Small intestine (tissue), 7 donors: ENCODE data around the gene KRTAP17-1. TPM values are rescaled to one million over a fixed set of nuclear protein-coding genes. Genes with fewer than 3 reads are reported as not detected.
"Not testable (repeated sequence)": the region's sequence is repeated elsewhere in the genome, so short reads cannot be mapped to it uniquely, and the experiment has no call there.

Experiments used
- DNase-seq, 2 donors: peaks; one replicate each; pipeline versions ENCODE4 v3.0.0 to v3.0.0-alpha.2; 2013
- FAIRE-seq: peaks from 2 replicates; lab custom pipeline; 2012; peaks lifted over from hg19 to GRCh38; lab: Jason Lieb, UNC
- H3K27ac ChIP-seq, 3 donors: one replicate each; pipeline ENCODE4 v1.5.1; 2013; ENCODE audit warnings: low read length in 2 of 3, mild to moderate bottlenecking in 2 of 3, control low read depth in 1 of 3, inconsistent platforms in 1 of 3, low read depth in 1 of 3, moderate library complexity in 1 of 3
- H3K27me3 ChIP-seq, 3 donors: one replicate each; pipeline ENCODE4 v1.6.1; 2013; ENCODE audit warnings: low read length in 3 of 3, inconsistent platforms in 1 of 3; ENCODE audit not compliant: control insufficient read depth in 3 of 3, insufficient read depth in 3 of 3
- H3K36me3 ChIP-seq, 3 donors: one replicate each; pipeline ENCODE4 v1.6.1; 2013; ENCODE audit warnings: low read length in 3 of 3, inconsistent platforms in 1 of 3, low read depth in 1 of 3, mild to moderate bottlenecking in 1 of 3, moderate library complexity in 1 of 3; ENCODE audit not compliant: control insufficient read depth in 3 of 3, insufficient read depth in 2 of 3
- H3K4me1 ChIP-seq, 3 donors: one replicate each; pipeline ENCODE4 v1.6.1; 2013; ENCODE audit warnings: low read length in 2 of 3, inconsistent platforms in 1 of 3, low read depth in 1 of 3, mild to moderate bottlenecking in 1 of 3, moderate library complexity in 1 of 3; ENCODE audit not compliant: control insufficient read depth in 3 of 3, insufficient read depth in 2 of 3
- H3K4me3 ChIP-seq, 3 donors: one replicate each; pipeline ENCODE4 v1.5.1; 2013; ENCODE audit warnings: low read length in 3 of 3, control low read depth in 1 of 3, inconsistent platforms in 1 of 3, low read depth in 1 of 3, mild to moderate bottlenecking in 1 of 3, moderate library complexity in 1 of 3
- H3K9me3 ChIP-seq, 2 donors: one replicate each; pipeline ENCODE4 v1.6.1; 2013; ENCODE audit warnings: low read depth in 1 of 2, low read length in 1 of 2; ENCODE audit not compliant: control insufficient read depth in 2 of 2, insufficient read depth in 1 of 2
- WGBS, 3 donors: extraction: QIAGEN DNeasy Blood & Tissue Kit; methylation state at CpG; one replicate each; pipeline ENCODE4 v1.1.7; 2013; 5-methylcytosine and 5-hydroxymethylcytosine counted together
- polyA plus RNA-seq, 4 donors: library from polyadenylated mRNA; stranded (reverse) in 3 of 4; unstranded in 1 of 4; fragments of 200-250 nt in 3 of 4; fragments of 120-200 nt in 1 of 4; gene quantifications; one replicate each; pipeline versions ENCODE4 v1.2.1 to v1.2.3, GENCODE V29; 2013
- donor health status: healthy with polysubstance abuse.
- donor health status: control.
- donor health status: control.
- donor health status: Bipolar disorder and iron deficiency.
- donor health status: healthy.

The KRTAP17-1 gene
- polyA plus RNA-seq, 4 donors: not detected

DNA sequence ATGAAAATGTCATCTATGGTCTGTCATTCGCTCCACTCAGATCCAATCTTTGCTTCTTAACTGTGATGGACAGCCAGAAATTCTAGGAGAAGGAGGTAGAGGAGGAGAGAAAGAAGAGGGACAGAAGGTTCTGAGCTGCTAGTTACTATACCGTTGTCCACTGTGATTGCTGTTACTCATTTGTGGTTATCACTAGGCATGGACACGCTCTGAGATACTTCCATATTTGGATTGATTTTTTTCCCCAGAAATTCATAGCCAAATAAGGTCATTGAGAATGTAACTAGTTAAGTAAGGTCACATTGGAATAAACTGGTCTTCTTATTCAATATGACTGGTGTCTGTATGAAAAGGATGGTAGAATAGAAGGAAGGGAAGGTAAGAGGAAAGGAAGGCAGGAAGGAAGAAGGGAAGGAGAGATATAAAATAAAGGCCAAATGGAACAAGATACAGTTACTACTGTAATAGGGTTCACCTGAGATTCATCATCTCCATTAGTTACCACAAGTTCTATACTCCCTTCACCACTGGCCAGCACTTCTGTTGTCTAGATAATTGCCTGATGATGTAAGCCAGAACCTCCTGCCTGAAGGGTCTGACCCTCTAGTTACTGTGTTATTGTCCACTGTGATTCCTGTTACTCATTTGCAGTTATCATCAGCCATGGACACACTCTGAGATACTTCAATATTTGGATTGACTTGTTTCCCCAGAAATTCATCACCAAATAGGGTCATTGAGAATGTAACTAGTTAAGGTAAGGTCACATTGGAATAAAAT, 37.1 kb downstream of the KRTAP17-1 start:
- FAIRE-seq (no peak), DNase-seq (no peak)
- no peaks in the 10 kb centered on the region for H3K9me3 ChIP-seq
- H3K27ac ChIP-seq: no peak overlapping the region
- no peaks in the 10 kb centered on the region for H3K36me3 ChIP-seq
- no peak overlapping the region for H3K4me3 ChIP-seq
- H3K27me3 ChIP-seq: peaks cover 0 to 5% (median 0%) of the 10 kb centered on the region in 3 donors
- no peaks in the 10 kb centered on the region for H3K4me1 ChIP-seq
- WGBS, 3 donors: 83 to 88% (median 84%) methylated on average over 3 of the region's 3 CpGs

GRCh38 chr17:41275648-41276190, 39.8 kb downstream of the KRTAP17-1 start, which contains the start of gene KRTAP9-7:
KRTAP9-7 (plus strand) TSS chr17:41275698; CDS start chr17:41275698, 0 bp downstream.
- H3K27me3 ChIP-seq, DNase-seq: not testable (repeated sequence)
- 16 to 77% (median 38%) methylated on average over 3 of the region's 3 CpGs for WGBS, 3 donors

DNA sequence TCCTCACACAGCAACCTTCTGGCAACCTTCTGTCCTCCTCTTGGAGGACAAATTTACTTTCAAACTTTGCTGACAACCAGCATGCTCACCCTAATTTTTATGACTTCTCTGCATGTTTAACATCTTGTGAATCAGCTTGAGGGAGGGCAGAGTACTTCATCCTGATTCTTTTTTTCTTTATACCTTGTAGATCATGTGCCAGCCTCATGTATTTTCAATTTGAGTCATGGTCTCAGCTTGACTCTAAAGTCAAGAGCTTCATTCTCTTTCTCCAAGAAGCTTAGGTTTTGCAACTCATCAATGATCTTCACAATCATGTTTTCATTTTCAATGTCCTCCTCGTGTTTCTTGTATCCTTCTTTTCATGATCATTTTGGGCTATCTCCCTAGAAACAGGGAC, 43.7 kb downstream of the KRTAP17-1 start:
- no peak for FAIRE-seq

More at GRCh38 chr17:41275648-41276190, 39.8 kb downstream of the KRTAP17-1 start, which contains the start of gene KRTAP9-7:
- H3K4me3 ChIP-seq, H3K4me1 ChIP-seq, H3K36me3 ChIP-seq, H3K9me3 ChIP-seq, H3K27ac ChIP-seq, FAIRE-seq: not testable (repeated sequence)

GRCh38 chr17:41271323-41271722, 44.2 kb downstream of the KRTAP17-1 start:
- FAIRE-seq, H3K27me3 ChIP-seq, H3K9me3 ChIP-seq, H3K27ac ChIP-seq, DNase-seq, H3K4me1 ChIP-seq, H3K4me3 ChIP-seq, H3K36me3 ChIP-seq: not testable (repeated sequence)
- 38 to 39% methylated on average over 1 of the region's 1 CpG; no CpG with 5 or more reads in 1 of the 3 donors for WGBS, 3 donors

More for the DNA sequence above, 43.7 kb downstream of the KRTAP17-1 start:
- Histone ChIP-seq H3K4me1 (no peaks in the 10 kb centered on the region), H3K9me3 (no peaks in the 10 kb centered on the region), H3K27me3 (peaks cover 0 to 3% (median 0%) of the 10 kb centered on the region in 3 donors), H3K36me3 (no peaks in the 10 kb centered on the region), H3K27ac (no peak overlapping the region), H3K4me3 (no peak overlapping the region)
- 21 to 44% methylated on average over 1 of the region's 1 CpG; no CpG with 5 or more reads in 1 of the 3 donors for WGBS, 3 donors
- no peak for DNase-seq

DNA sequence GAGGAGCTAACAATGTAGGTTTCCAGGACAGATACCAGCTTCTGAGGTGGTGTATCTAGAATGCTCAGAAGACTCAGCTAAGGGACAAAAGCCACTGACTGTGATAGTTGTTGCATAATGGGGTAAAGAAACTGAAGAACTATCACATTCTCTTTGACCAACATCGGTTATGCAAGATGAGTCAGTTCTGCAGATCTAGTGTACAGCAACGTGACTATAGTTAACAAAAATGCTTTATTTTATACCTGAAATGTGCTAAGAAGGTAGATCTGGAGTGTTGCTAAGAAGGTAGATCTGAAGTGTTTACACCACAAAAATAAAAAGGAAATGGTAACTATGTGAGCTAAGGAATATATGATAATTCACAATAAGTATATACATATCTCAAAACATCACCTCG, 47.8 kb downstream of the KRTAP17-1 start:
- H3K9me3 ChIP-seq: no peaks in the 10 kb centered on the region
- FAIRE-seq (no peak), DNase-seq (no peak)
- no peaks in the 10 kb centered on the region for H3K36me3 ChIP-seq
- peaks cover 0 to 5% (median 0%) of the 10 kb centered on the region in 3 donors for H3K27me3 ChIP-seq
- no peak overlapping the region for H3K4me3 ChIP-seq
- H3K27ac ChIP-seq: no peak overlapping the region
- 71 to 80% methylated on average over 3 of the region's 3 CpGs; no CpG with 5 or more reads in 1 of the 3 donors for WGBS, 3 donors
- no peaks in the 10 kb centered on the region for H3K4me1 ChIP-seq

DNA sequence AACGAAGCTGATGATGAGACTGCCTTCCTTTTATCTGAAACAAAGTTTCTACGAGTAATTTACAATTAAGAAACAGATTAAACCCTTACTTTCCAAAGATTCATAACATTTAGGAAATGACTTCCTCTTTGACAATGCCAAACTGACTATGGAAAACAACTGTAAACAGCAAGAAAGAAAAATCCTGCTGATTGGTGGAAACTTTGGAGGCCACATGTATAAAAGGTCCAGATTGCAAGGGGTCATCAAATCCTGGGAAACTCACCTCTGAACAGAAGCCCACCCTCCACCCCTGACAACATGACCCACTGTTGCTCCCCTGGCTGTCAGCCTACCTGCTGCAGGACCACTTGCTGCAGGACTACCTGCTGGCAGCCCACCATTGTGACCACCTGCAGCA, 50.4 kb downstream of the KRTAP17-1 start, which contains the start of gene KRTAP9-6:
Gene KRTAP9-6 (plus strand): TSS at position 301 of the 400 bp plus-strand sequence. CDS start 0 bp downstream, at position 301.
- peaks cover 0 to 5% (median 0%) of the 10 kb centered on the region in 3 donors for H3K27me3 ChIP-seq
- DNase-seq (no peak), FAIRE-seq (no peak)
- H3K36me3 ChIP-seq: no peaks in the 10 kb centered on the region
- H3K27ac ChIP-seq: no peak within 1 kb of the TSS
- WGBS, 3 donors: 42 to 51% (median 49%) methylated on average over 2 of the region's 2 CpGs
- H3K4me1 ChIP-seq: no peaks in the 10 kb centered on the region
- no peak within 1 kb of the TSS for H3K4me3 ChIP-seq
- no peaks in the 10 kb centered on the region for H3K9me3 ChIP-seq

Other genes starting within 250 kb of the KRTAP17-1 start
- gene KRTAP2-4, start 249.8 kb downstream of the KRTAP17-1 start, polyA plus RNA-seq: not detected
- not detected for gene KRTAP4-7, start 231.6 kb downstream of the KRTAP17-1 start, polyA plus RNA-seq
- gene KRTAP4-8, start 217.6 kb downstream of the KRTAP17-1 start, polyA plus RNA-seq: not detected
- gene KRTAP4-16, start 213.5 kb downstream of the KRTAP17-1 start, polyA plus RNA-seq: not detected
- gene KRTAP4-9, start 210.3 kb downstream of the KRTAP17-1 start, polyA plus RNA-seq: not detected
- gene KRTAP4-11, start 197.3 kb downstream of the KRTAP17-1 start, polyA plus RNA-seq: not detected
- not detected for gene KRTAP4-12, start 191.5 kb downstream of the KRTAP17-1 start, polyA plus RNA-seq
- not detected for gene KRTAP4-6, start 175.2 kb downstream of the KRTAP17-1 start, polyA plus RNA-seq
- gene KRTAP4-5, start 165.9 kb downstream of the KRTAP17-1 start, polyA plus RNA-seq: not detected
- gene KRTAP4-4, start 155.0 kb downstream of the KRTAP17-1 start, polyA plus RNA-seq: not detected
- not detected for gene KRTAP4-3, start 147.5 kb downstream of the KRTAP17-1 start, polyA plus RNA-seq
- gene KRTAP4-2, start 137.5 kb downstream of the KRTAP17-1 start, polyA plus RNA-seq: not detected
- not detected for gene KRTAP4-1, start 130.8 kb downstream of the KRTAP17-1 start, polyA plus RNA-seq
- gene KRTAP9-1, start 125.8 kb downstream of the KRTAP17-1 start, polyA plus RNA-seq: not detected
- gene KRTAP9-2, start 89.1 kb downstream of the KRTAP17-1 start, polyA plus RNA-seq: not detected
- gene KRTAP9-3, start 83.3 kb downstream of the KRTAP17-1 start, polyA plus RNA-seq: not detected
- gene KRTAP9-8, start 77.7 kb downstream of the KRTAP17-1 start, polyA plus RNA-seq: not detected
- gene KRTAP9-4, start 66.0 kb downstream of the KRTAP17-1 start, polyA plus RNA-seq: not detected
- gene KRTAP9-9, start 60.3 kb downstream of the KRTAP17-1 start, polyA plus RNA-seq: not detected
- gene KRTAP9-6, start 50.3 kb downstream of the KRTAP17-1 start, polyA plus RNA-seq: not detected
- gene KRTAP9-7, start 40.0 kb downstream of the KRTAP17-1 start, polyA plus RNA-seq: not detected
- not detected for gene KRTAP29-1, start 12.9 kb downstream of the KRTAP17-1 start, polyA plus RNA-seq
- gene KRTAP16-1, start 6.4 kb downstream of the KRTAP17-1 start, polyA plus RNA-seq: not detected
- not detected for gene KRT33A, start 35.1 kb upstream of the KRTAP17-1 start, polyA plus RNA-seq
- not detected for gene KRT33B, start 54.1 kb upstream of the KRTAP17-1 start, polyA plus RNA-seq
- not detected for gene KRT34, start 66.6 kb upstream of the KRTAP17-1 start, polyA plus RNA-seq
- gene KRT31, start 81.9 kb upstream of the KRTAP17-1 start, polyA plus RNA-seq: not detected
- not detected for gene KRT37, start 108.9 kb upstream of the KRTAP17-1 start, polyA plus RNA-seq
- not detected for gene KRT38, start 125.3 kb upstream of the KRTAP17-1 start, polyA plus RNA-seq
- not detected for gene KRT32, start 151.7 kb upstream of the KRTAP17-1 start, polyA plus RNA-seq
- not detected for gene KRT35, start 165.4 kb upstream of the KRTAP17-1 start, polyA plus RNA-seq
- under 1 TPM in 1 of 4 donors, not detected in 3; 0.04 TPM for gene KRT36, start 174.2 kb upstream of the KRTAP17-1 start, polyA plus RNA-seq
- 10 to 100 TPM in 3 of 4 donors, under 1 TPM in 1; 0.37 to 37.6 (median 18.2) TPM for gene KRT13, start 189.9 kb upstream of the KRTAP17-1 start, polyA plus RNA-seq
- gene KRT15, start 203.2 kb upstream of the KRTAP17-1 start, polyA plus RNA-seq: 10 to 100 TPM in 2 of 4 donors, 1 to 10 TPM in 1, under 1 TPM in 1; 0.62 to 18.9 (median 6.6) TPM
- gene KRT19, start 212.6 kb upstream of the KRTAP17-1 start, polyA plus RNA-seq: 1,000 to 10,000 TPM in 3 of 4 donors, 10 to 100 TPM in 1; 83.2 to 1,607 (median 1,272) TPM